Aorta (tissue), 5 donors: Measurements from ENCODE around the gene TMED10. TPM values are rescaled to one million over a fixed set of nuclear protein-coding genes. Genes with fewer than 3 reads are reported as not detected.
"Not testable (repeated sequence)": the region's sequence is repeated elsewhere in the genome, so short reads cannot be mapped to it uniquely, and the experiment has no call there.

ENCODE experiments used
- ATAC-seq: fragments of 200-7000 bp; cut with Tn5 transposase; one replicate; pipeline ENCODE4 v1.9.1; 2022; ENCODE audit warnings: moderate library complexity; ENCODE audit not compliant: low FRiP score
- DNase-seq, 2 donors: peaks; one replicate each; pipeline ENCODE4 v3.0.0-alpha.2; 2020
- H3K27ac ChIP-seq, 2 donors: one replicate each; pipeline ENCODE4 v1.5.1; 2013; ENCODE audit warnings: low read length in 2 of 2, mild to moderate bottlenecking in 2 of 2, moderate library complexity in 2 of 2, control low read depth in 1 of 2, inconsistent platforms in 1 of 2, low read depth in 1 of 2
- H3K27me3 ChIP-seq, 2 donors: one replicate each; pipeline ENCODE4 v1.6.1; 2013; ENCODE audit warnings: control low read depth in 1 of 2, low read length in 1 of 2, mild to moderate bottlenecking in 1 of 2, moderate library complexity in 1 of 2; ENCODE audit not compliant: insufficient read depth in 2 of 2, control insufficient read depth in 1 of 2
- H3K36me3 ChIP-seq, 2 donors: one replicate each; pipeline ENCODE4 v1.6.1; 2013; ENCODE audit warnings: control low read depth in 1 of 2, low read length in 1 of 2, mild to moderate bottlenecking in 1 of 2; ENCODE audit not compliant: insufficient read depth in 2 of 2, control insufficient read depth in 1 of 2
- H3K4me1 ChIP-seq, 2 donors: one replicate each; pipeline ENCODE4 v1.6.1; 2013; ENCODE audit warnings: low read length in 2 of 2, control low read depth in 1 of 2, mild to moderate bottlenecking in 1 of 2, moderate library complexity in 1 of 2; ENCODE audit not compliant: insufficient read depth in 2 of 2, control insufficient read depth in 1 of 2
- H3K4me3 ChIP-seq, 2 donors: one replicate each; pipeline ENCODE4 v1.5.1; 2013; ENCODE audit warnings: low read length in 2 of 2, control low read depth in 1 of 2, mild to moderate bottlenecking in 1 of 2
- H3K9me3 ChIP-seq: one replicate; pipeline ENCODE4 v1.6.1; 2013; ENCODE audit warnings: mild to moderate bottlenecking, low read length; ENCODE audit not compliant: control insufficient read depth
- WGBS, 2 donors: extraction: QIAGEN DNeasy Blood & Tissue Kit; methylation state at CpG; one replicate each; pipeline ENCODE4 v1.1.7; 2013; 5-methylcytosine and 5-hydroxymethylcytosine counted together
- intact Hi-C, 2 donors: fragments of 100-400 bp; cut with DNase I; formaldehyde crosslinking; loops; one replicate each; pipeline versions ENCODE4 v1.14.2 to v1.15.0; 2022
- polyA plus RNA-seq, 2 donors: library from polyadenylated mRNA; stranded (reverse); fragments of 200-250 nt; gene quantifications; one replicate each; pipeline ENCODE4 v1.2.3, GENCODE V29; 2013
- total RNA-seq, 2 donors: library from RNA; stranded (reverse); fragmentation: NEBNext Ultra II Directional; extraction: Animal tissue kit (Norgen Biotek cat#: 25700); gene quantifications; one replicate each; pipeline ENCODE4 v1.2.1, GENCODE V29; 2021
- donor health status: healthy with polysubstance abuse.
- donor health status: Bipolar disorder and iron deficiency.
- donor health status: DM: no; HTN: no; CAD: no.
- donor health status: DM: no; HTN: no; CAD: no.
- donor health status: DM: yes; HTN: yes; CAD: no.

The TMED10 gene
- total and polyA plus RNA-seq, 4 donors, result 114 to 277 (median 194) TPM

GRCh38 chr14:75162631-75163030 lies 13.8 kb downstream of the TMED10 start:
- WGBS, 2 donors, result 82 to 84% methylated on average over 3 of the region's 3 CpGs
- H3K4me1 ChIP-seq, result no peaks in the 10 kb centered on the region
- intact Hi-C loops, result no loop called here
- no peak overlapping the region for H3K27ac ChIP-seq
- ATAC-seq (no peak), DNase-seq (no peak)
- no peak overlapping the region for H3K4me3 ChIP-seq
- H3K9me3 ChIP-seq, result no peaks in the 10 kb centered on the region
- H3K27me3 ChIP-seq, result no peaks in the 10 kb centered on the region
- no peaks in the 10 kb centered on the region for H3K36me3 ChIP-seq

- intact Hi-C loops, result no loop called here
- ATAC-seq (no peak), DNase-seq (no peak)
- H3K4me3 ChIP-seq, result no peak overlapping the region
- no peaks in the 10 kb centered on the region for H3K9me3 ChIP-seq
- H3K27me3 ChIP-seq, result no peaks in the 10 kb centered on the region
- no peaks in the 10 kb centered on the region for H3K4me1 ChIP-seq
- H3K27ac ChIP-seq, result no peak overlapping the region
- H3K36me3 ChIP-seq, result no peaks in the 10 kb centered on the region
- WGBS, 2 donors, result 97 to 98% methylated on average over 6 of the region's 6 CpGs
These were observed 17.4 kb downstream of the TMED10 start for GRCh38 chr14:75158843-75159614.

- intact Hi-C loops, result no loop called here
- H3K4me1 ChIP-seq, result no peaks in the 10 kb centered on the region
- WGBS, 2 donors, result 83 to 86% methylated on average over 3 of the region's 3 CpGs
These were observed 19.5 kb downstream of the TMED10 start for GRCh38 chr14:75156901-75157300.

GRCh38 chr14:75156111-75156510 lies 20.3 kb downstream of the TMED10 start:
- Histone ChIP-seq H3K36me3 (peaks cover 0 to 4% of the 10 kb centered on the region in 2 donors), H3K27me3 (no peaks in the 10 kb centered on the region), H3K4me3 (no peak overlapping the region), H3K4me1 (no peaks in the 10 kb centered on the region), H3K9me3 (no peaks in the 10 kb centered on the region), H3K27ac (no peak overlapping the region)
- DNase-seq, result no peak
- intact Hi-C loops, result no loop called here
- 96 to 100% methylated on average over 1 of the region's 1 CpG for whole genome bisulfite sequencing, 2 donors
- ATAC-seq, result no peak

More at GRCh38 chr14:75156901-75157300, 19.5 kb downstream of the TMED10 start:
- H3K9me3 ChIP-seq, result no peaks in the 10 kb centered on the region
- no peaks in the 10 kb centered on the region for H3K27me3 ChIP-seq
- ATAC-seq (no peak), DNase-seq (no peak)
- H3K27ac ChIP-seq, result no peak overlapping the region
- H3K36me3 ChIP-seq, result no peaks in the 10 kb centered on the region
- no peak overlapping the region for H3K4me3 ChIP-seq

- H3K4me3 ChIP-seq, result no peak overlapping the region
- DNase-seq, result no peak
- intact Hi-C loops, result no loop called here
- WGBS, 2 donors, result 94 to 96% methylated on average over 3 of the region's 3 CpGs
- H3K27me3 ChIP-seq, result no peaks in the 10 kb centered on the region
- no peaks in the 10 kb centered on the region for H3K9me3 ChIP-seq
- peaks cover 0 to 4% of the 10 kb centered on the region in 2 donors for H3K36me3 ChIP-seq
- no peak overlapping the region for H3K27ac ChIP-seq
- ATAC-seq, result no peak
- H3K4me1 ChIP-seq, result no peaks in the 10 kb centered on the region
These were observed 21.2 kb downstream of the TMED10 start for GRCh38 chr14:75155169-75155568.

GRCh38 chr14:75153295-75153694 lies 23.1 kb downstream of the TMED10 start:
- Histone ChIP-seq H3K4me1 (peaks cover 0 to 2% of the 10 kb centered on the region in 2 donors), H3K4me3 (no peak overlapping the region), H3K36me3 (peaks cover 0 to 4% of the 10 kb centered on the region in 2 donors), H3K27ac (no peak overlapping the region), H3K9me3 (no peaks in the 10 kb centered on the region), H3K27me3 (no peaks in the 10 kb centered on the region)
- 41 to 54% methylated on average over 1 of the region's 1 CpG for WGBS, 2 donors
- ATAC-seq (no peak), DNase-seq (no peak)
- intact Hi-C loops, result no loop called here

GRCh38 chr14:75151851-75152250 lies 24.6 kb downstream of the TMED10 start:
- intact Hi-C loops, result no loop called here
- peaks cover 2 to 6% of the 10 kb centered on the region in 2 donors for H3K4me1 ChIP-seq

GRCh38 chr14:75150637-75151036 lies 25.8 kb downstream of the TMED10 start:
- intact Hi-C loops, H3K4me3 ChIP-seq, DNase-seq, H3K27me3 ChIP-seq, H3K9me3 ChIP-seq, ATAC-seq, H3K4me1 ChIP-seq, H3K27ac ChIP-seq, H3K36me3 ChIP-seq: not testable (repeated sequence)
- WGBS, 2 donors, result 55 to 58% methylated on average over 6 of the region's 6 CpGs

More at GRCh38 chr14:75151851-75152250, 24.6 kb downstream of the TMED10 start:
- 89 to 95% methylated on average over 1 of the region's 1 CpG for WGBS, 2 donors
- H3K27ac ChIP-seq, result no peak overlapping the region
- DNase-seq (no peak), ATAC-seq (no peak)
- no peaks in the 10 kb centered on the region for H3K9me3 ChIP-seq
- H3K27me3 ChIP-seq, result no peaks in the 10 kb centered on the region
- H3K36me3 ChIP-seq, result peaks cover 0 to 4% of the 10 kb centered on the region in 2 donors
- H3K4me3 ChIP-seq, result no peak overlapping the region

- intact Hi-C loops, result no loop called here
- peaks cover 0 to 4% of the 10 kb centered on the region in 2 donors for H3K36me3 ChIP-seq
- no peak overlapping the region for H3K4me3 ChIP-seq
- no peak for DNase-seq
- H3K27me3 ChIP-seq, result no peaks in the 10 kb centered on the region
- H3K27ac ChIP-seq, result no peak overlapping the region
- WGBS, 2 donors, result 82 to 86% methylated on average over 2 of the region's 2 CpGs
- peaks cover 2 to 6% of the 10 kb centered on the region in 2 donors for H3K4me1 ChIP-seq
- no peak for ATAC-seq
- H3K9me3 ChIP-seq, result no peaks in the 10 kb centered on the region
These were observed 26.3 kb downstream of the TMED10 start for GRCh38 chr14:75150150-75150549.
